Measurements from ENCODE around the gene RFX4. TPM values are rescaled to one million over a fixed set of nuclear protein-coding genes. Genes with fewer than 3 reads are reported as not detected.
"Not testable (repeated sequence)": the region's sequence is repeated elsewhere in the genome, so short reads cannot be mapped to it uniquely, and the experiment has no call there.

Gene RFX4
- total RNA-seq, 1 donor from 2014 or later, result not detected

DNA sequence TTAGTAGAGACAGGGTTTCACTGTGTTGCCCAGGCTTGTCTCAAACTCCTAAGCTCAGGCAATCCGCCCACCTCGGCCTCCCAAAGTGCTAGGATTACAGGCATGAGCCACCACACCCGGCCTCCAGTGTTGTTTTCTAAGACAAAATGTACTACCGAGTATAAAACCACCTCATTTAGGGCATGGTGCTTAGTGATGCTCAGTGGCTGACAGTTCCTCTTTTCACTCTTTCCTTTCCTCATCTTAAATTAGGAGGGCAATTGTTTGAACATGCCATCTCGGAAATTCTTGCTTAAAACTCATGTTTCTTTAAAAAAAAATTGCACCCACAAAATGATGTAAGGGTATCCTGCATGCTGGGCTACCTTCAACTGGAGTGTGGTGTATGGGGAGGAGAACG, 89.0 kb downstream of the RFX4 start:
- H3K27me3 Mint-ChIP-seq (ENCODE audit: insufficient read depth), result peaks cover 12% of the 10 kb centered on the region
- DNase-seq (ENCODE audit: low spot score), result no peak
- H3K4me1 Mint-ChIP-seq (ENCODE audit: low read depth), result no peaks in the 10 kb centered on the region
- no peaks in the 10 kb centered on the region for H3K36me3 Mint-ChIP-seq (ENCODE audit: low read depth)
- no peaks in the 10 kb centered on the region for H3K9me3 Mint-ChIP-seq
- H3K27ac Mint-ChIP-seq, result no peak overlapping the region
- intact Hi-C loops (cut with micrococcal nuclease), result no loop called here
- H3K4me3 Mint-ChIP-seq, result no peak overlapping the region

DNA sequence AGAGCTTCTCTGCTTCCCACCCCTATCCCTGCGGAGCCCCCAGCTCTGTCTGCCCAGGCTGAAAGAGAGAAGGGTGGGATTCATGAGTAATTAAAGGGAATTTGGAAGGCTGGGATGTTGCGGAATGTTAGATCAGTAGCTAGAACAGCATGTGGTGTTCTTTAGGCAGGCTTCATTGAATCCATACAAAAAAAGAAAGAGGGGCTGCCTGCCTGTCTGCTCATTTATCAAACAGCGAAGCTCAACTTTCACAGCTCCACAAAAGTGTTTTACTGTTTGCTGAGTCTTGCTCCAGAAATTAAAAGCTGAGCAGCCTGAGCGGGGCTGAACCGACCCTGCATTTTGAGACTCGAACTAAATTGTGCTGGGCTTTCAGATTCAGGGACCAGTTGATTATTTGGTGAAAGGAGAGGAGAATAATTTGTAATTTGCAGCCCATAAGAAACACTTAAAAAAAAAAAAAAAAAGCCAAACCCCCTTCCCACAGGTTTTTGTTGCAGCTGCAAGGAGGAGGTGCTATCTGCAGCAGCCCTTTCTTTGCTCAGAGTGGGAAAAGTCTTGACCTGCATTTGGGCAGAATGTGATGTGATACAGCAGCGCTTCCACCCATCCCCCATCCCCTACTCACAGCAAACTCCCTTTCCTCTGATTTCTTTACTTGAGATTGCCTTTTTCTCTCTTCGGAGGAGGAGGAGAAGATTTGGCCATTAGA, 89.7 kb downstream of the RFX4 start:
- H3K36me3 Mint-ChIP-seq (ENCODE audit: low read depth), result no peaks in the 10 kb centered on the region
- H3K4me1 Mint-ChIP-seq (ENCODE audit: low read depth), result no peaks in the 10 kb centered on the region
- peaks cover 8% of the 10 kb centered on the region for H3K27me3 Mint-ChIP-seq (ENCODE audit: insufficient read depth)
- H3K27ac Mint-ChIP-seq, result no peak overlapping the region
- intact Hi-C loops (cut with micrococcal nuclease), result no loop called here
- DNase-seq (ENCODE audit: low spot score), result no peak
- H3K9me3 Mint-ChIP-seq, result no peaks in the 10 kb centered on the region
- no peak overlapping the region for H3K4me3 Mint-ChIP-seq

DNA sequence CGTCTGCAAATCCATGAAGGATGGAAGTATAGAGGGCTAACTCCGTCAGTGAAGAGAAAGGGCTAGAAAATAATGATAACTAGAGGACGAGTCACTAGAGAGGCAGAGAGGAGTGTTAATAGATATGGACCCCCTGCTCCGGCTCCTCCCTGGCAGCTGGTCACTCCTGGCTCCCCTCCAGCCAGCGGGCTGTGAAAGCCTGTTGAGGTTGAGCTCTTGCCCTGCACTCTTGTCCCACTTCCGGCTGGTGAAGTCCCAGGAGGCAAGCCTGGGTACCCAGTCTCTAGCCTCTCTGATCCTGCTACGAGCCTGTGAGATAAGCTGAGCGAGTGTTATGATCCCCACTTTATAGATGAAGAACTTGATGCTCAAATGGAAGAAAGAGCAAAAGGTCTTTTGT, 90.3 kb downstream of the RFX4 start:
- Mint-ChIP-seq H3K36me3 (ENCODE audit: low read depth) (no peaks in the 10 kb centered on the region), H3K4me1 (ENCODE audit: low read depth) (no peaks in the 10 kb centered on the region), H3K27ac (no peak overlapping the region), H3K27me3 (ENCODE audit: insufficient read depth) (peaks cover 5% of the 10 kb centered on the region), H3K9me3 (no peaks in the 10 kb centered on the region), H3K4me3 (no peak overlapping the region)
- no peak for DNase-seq (ENCODE audit: low spot score)
- intact Hi-C loops (cut with micrococcal nuclease), result no loop called here

DNA sequence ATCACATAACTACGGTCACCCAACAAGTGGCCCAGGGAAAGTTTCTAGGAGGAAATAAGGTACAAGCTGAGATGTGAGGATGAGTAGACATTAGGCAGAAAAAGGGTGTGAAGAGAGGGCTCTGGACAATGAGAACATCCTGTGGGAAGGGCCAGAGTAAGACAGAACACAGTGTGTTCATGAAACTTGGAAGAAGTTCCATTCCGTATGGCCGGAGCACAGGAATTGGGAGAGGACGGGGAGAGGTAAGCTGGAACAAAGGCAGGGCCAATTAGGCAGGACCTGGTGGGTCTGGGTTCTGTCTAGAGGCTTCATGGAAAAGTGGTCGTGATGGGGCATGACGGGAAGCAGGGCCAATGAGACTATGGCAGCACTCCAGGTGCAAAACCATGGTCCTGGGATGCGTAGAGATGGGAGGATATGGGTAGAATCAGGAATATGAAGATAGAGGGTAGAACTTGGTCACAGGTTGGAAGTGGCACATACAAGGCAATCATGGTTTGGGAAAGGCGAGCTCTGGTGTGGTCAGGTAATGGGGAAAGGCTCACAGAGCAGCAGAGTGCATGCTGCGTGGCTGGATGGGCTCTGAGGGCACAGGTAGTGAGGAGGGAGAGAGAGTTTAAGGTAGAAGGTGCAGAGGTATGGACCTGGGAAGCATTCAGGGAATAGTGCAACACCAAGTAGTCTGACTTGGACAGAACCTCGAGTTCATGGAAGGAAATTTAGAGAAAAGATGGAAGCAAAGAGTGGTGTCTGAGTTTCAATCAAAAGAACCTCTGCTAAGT, 93.0 kb downstream of the RFX4 start:
- H3K27me3 Mint-ChIP-seq (ENCODE audit: insufficient read depth), result peaks cover 2% of the 10 kb centered on the region
- intact Hi-C loops (cut with micrococcal nuclease), result no loop called here
- H3K4me1 Mint-ChIP-seq (ENCODE audit: low read depth), result no peaks in the 10 kb centered on the region
- H3K27ac Mint-ChIP-seq, result no peak overlapping the region
- H3K9me3 Mint-ChIP-seq, result no peaks in the 10 kb centered on the region
- no peaks in the 10 kb centered on the region for H3K36me3 Mint-ChIP-seq (ENCODE audit: low read depth)
- DNase-seq (ENCODE audit: low spot score), result no peak
- no peak overlapping the region for H3K4me3 Mint-ChIP-seq

DNA sequence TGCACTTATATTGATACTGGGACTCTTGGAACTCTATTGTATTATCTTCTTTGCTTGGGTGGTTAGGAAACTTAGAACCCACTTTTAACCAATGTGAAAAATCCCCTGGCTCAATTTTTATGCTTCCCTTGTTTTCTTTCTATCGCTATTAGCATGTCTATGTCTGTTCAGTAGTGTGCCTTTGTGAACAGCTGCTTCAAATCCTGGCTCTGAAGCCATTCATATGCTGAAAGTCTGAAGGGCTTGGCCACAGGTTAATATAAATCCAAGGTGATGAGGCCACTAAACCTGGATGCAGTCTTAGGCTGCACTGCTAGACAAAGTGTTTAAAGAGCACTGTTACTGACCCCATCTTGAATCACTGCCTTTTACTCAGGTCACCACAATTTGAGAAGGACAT, 96.8 kb downstream of the RFX4 start:
- Mint-ChIP-seq H3K27ac (no peak overlapping the region), H3K4me1 (ENCODE audit: low read depth) (no peaks in the 10 kb centered on the region), H3K9me3 (no peaks in the 10 kb centered on the region), H3K36me3 (ENCODE audit: low read depth) (no peaks in the 10 kb centered on the region), H3K27me3 (ENCODE audit: insufficient read depth) (no peaks in the 10 kb centered on the region), H3K4me3 (no peak overlapping the region)
- intact Hi-C loops (cut with micrococcal nuclease), result no loop called here
- no peak for DNase-seq (ENCODE audit: low spot score)

DNA sequence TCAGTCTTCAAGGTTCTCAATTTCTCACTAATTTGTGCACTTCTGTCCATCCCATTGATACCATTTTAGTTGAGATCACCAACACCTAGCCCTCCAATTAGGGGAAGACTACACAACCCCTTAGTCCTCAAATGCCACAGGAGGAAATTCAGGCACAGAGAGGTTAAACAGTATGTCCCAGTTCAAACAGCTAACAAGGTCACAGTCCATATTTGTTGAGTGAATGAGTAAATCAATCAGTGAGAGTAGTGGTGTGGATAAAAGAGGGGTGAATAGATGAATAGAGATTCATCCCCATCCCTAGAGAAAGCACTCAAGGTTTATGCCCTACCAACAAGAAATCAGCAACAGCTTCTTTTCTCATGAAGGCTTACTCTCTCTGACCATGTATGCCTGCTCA, 97.5 kb downstream of the RFX4 start:
- Mint-ChIP-seq H3K27me3 (ENCODE audit: insufficient read depth) (no peaks in the 10 kb centered on the region), H3K9me3 (no peaks in the 10 kb centered on the region), H3K36me3 (ENCODE audit: low read depth) (no peaks in the 10 kb centered on the region), H3K27ac (no peak overlapping the region), H3K4me1 (ENCODE audit: low read depth) (no peaks in the 10 kb centered on the region), H3K4me3 (no peak overlapping the region)
- no peak for DNase-seq (ENCODE audit: low spot score)
- intact Hi-C loops (cut with micrococcal nuclease), result no loop called here

DNA sequence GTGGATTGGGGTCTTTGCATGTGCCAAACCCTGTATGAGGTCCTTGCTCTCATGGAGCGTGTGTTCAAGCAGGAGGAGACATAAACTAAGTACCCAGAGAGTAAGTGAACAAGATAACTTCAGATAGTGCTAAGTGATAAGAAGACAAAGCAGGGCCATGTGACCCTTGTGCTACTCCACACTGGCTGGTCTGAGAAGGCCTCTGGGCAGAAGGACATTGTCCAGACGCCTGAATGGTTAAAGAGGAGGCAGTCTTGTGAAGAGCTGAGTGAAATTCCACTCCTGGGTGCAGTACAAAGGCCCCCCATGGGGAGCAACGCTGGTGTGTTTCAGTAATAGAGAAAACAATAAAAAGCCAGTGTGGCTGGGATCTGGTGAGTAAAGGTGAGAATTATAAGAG, 98.4 kb downstream of the RFX4 start:
- H3K4me1 Mint-ChIP-seq (ENCODE audit: low read depth), result no peaks in the 10 kb centered on the region
- DNase-seq (ENCODE audit: low spot score), result no peak
- no peaks in the 10 kb centered on the region for H3K27me3 Mint-ChIP-seq (ENCODE audit: insufficient read depth)
- no peaks in the 10 kb centered on the region for H3K9me3 Mint-ChIP-seq
- H3K4me3 Mint-ChIP-seq, result no peak overlapping the region
- no peaks in the 10 kb centered on the region for H3K36me3 Mint-ChIP-seq (ENCODE audit: low read depth)
- H3K27ac Mint-ChIP-seq, result no peak overlapping the region
- intact Hi-C loops (cut with micrococcal nuclease), result no loop called here

DNA sequence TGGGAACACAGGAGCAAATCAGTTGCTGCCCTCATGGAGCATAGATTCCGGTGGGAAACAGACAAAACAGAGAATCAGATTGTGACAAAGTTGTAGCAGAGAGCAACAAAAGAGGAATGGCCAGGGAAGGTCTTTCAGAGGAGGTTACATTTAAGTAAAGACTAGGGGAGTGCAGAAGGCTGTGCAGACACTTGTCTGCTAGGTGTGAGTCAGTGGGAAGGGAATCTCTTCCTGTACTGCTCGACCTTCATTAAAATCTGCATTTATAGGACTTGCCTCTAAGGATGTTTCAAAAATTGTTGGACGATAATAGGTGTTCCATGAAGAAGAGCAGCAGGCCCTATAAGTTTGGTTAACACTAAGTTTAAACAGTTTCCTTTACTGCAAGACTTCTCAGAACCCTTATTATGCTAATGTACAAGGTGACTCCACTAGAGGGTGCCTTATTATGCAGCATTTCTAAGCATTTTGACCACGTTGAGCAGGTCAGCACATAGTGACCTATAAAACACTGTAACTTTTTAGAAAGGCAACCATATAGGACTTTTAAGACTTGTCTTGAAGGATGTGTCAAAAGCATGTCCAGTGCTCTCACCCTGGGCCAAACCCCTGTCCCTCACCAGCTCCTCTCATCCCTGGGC, 99.9 kb downstream of the RFX4 start:
- Mint-ChIP-seq H3K9me3 (no peaks in the 10 kb centered on the region), H3K36me3 (ENCODE audit: low read depth) (no peaks in the 10 kb centered on the region), H3K27me3 (ENCODE audit: insufficient read depth) (no peaks in the 10 kb centered on the region), H3K4me3 (no peak overlapping the region), H3K4me1 (ENCODE audit: low read depth) (no peaks in the 10 kb centered on the region), H3K27ac (no peak overlapping the region)
- intact Hi-C loops (cut with micrococcal nuclease), result loop anchor here (1.0 to 2.0 kb wide), 2 partner anchors 159 to 238 kb away; no protein-coding TSS in a partner anchor
- DNase-seq (ENCODE audit: low spot score), result no peak

DNA sequence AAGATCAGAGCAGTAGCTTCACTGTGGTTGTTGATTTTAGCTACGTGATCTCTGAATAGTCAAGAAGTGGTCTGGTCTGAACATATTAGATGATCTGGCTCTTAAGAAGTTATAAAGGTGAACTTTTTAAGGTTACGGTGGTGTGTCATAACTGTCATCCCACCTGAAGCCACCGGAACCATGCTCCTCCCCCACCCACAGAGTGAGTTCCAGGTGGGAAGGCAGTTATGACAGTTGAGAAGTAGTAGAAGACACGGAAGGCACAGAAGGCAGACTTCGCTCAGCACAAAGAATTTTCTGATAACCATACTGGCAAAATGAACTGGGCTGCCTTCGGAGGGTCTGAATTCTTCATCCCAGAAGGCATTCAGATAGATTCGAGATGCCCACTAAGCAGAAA, 101.7 kb downstream of the RFX4 start:
- H3K9me3 Mint-ChIP-seq, result no peaks in the 10 kb centered on the region
- no peak for DNase-seq (ENCODE audit: low spot score)
- no peaks in the 10 kb centered on the region for H3K4me1 Mint-ChIP-seq (ENCODE audit: low read depth)
- no peak overlapping the region for H3K27ac Mint-ChIP-seq
- H3K4me3 Mint-ChIP-seq, result no peak overlapping the region
- intact Hi-C loops (cut with micrococcal nuclease), result no loop called here
- peaks cover 6% of the 10 kb centered on the region for H3K27me3 Mint-ChIP-seq (ENCODE audit: insufficient read depth)
- no peaks in the 10 kb centered on the region for H3K36me3 Mint-ChIP-seq (ENCODE audit: low read depth)

DNA sequence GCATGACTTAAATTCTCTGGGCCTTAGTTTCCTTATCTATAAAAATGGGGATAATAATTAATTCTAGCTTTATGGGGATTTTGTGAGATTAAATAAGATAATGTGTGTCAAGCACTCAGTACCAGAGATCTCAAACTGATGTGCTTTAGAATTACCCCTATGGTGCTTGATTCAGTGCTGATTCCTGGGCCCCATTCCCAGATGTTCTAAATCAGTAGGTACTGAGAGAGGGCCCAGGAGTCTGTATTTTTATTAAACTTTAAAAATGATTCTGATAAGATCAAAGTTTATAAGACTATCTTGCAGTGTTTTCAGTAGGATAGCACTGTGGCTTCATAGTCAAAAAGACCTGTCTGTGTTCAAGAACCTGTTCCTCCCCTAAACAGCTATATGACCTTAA, 102.6 kb downstream of the RFX4 start:
- Mint-ChIP-seq H3K4me3 (no peak overlapping the region), H3K4me1 (ENCODE audit: low read depth) (no peaks in the 10 kb centered on the region), H3K27me3 (ENCODE audit: insufficient read depth) (peaks cover 6% of the 10 kb centered on the region), H3K9me3 (no peaks in the 10 kb centered on the region), H3K36me3 (ENCODE audit: low read depth) (no peaks in the 10 kb centered on the region), H3K27ac (no peak overlapping the region)
- DNase-seq (ENCODE audit: low spot score), result no peak
- intact Hi-C loops (cut with micrococcal nuclease), result no loop called here

DNA sequence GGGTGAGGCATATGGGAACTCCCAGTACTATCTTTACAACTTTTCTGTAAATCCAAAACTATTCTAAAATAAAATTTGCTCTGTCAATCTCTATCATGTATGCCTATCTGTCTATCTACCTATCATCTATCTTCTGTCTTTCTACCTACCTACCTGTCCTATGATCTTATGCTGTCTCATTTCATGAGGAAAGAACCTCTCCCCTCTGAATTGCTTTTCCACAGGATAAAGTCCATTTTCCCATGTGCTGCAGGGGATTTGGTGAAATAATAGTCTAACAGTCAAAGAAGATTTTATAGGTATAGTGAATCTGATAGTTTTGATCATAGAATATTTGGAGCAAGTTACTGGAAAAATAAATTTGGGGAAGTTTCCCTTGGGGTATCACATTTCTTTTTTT, 104.9 kb downstream of the RFX4 start:
- H3K4me3 Mint-ChIP-seq, result no peak overlapping the region
- H3K36me3 Mint-ChIP-seq (ENCODE audit: low read depth), result no peaks in the 10 kb centered on the region
- H3K4me1 Mint-ChIP-seq (ENCODE audit: low read depth), result no peaks in the 10 kb centered on the region
- H3K27me3 Mint-ChIP-seq (ENCODE audit: insufficient read depth), result peaks cover 9% of the 10 kb centered on the region
- no peak for DNase-seq (ENCODE audit: low spot score)
- H3K27ac Mint-ChIP-seq, result no peak overlapping the region
- intact Hi-C loops (cut with micrococcal nuclease), result no loop called here
- H3K9me3 Mint-ChIP-seq, result no peaks in the 10 kb centered on the region

DNA sequence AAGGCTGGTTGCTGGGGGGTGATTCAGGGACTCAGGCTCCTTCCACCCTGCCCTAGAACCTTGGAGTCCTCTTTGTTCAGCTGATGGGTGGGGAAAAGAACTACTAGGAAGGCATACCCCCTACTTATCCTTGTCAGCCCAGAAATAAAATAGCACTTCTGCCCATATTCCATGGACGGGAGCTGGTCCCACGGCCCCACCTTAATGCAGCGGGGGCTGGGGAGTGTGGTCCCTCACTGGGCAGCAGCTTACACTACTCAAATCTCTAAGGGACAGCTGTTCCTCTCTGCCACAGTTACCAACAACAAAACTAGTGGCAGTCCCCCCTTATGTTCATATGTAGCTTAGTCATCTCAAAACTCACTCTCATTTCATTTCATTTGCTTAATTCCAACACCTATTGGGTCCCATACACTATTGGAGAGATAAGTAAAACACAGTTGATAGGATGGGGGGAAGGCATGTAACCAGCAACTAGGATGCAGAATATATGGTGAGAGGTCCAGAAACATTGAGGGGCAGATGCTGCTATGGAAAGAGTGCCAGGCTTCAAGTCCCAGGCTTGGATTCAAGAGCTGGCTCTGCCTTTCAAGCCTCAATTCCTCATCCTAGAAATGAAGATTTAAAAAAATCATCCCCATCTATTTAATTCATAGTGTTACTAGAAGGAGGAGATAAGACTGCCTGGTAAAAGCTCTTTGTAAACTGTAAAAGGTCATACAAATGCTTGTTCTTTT, 107.9 kb downstream of the RFX4 start:
- Mint-ChIP-seq H3K36me3 (ENCODE audit: low read depth) (no peaks in the 10 kb centered on the region), H3K4me3 (no peak overlapping the region), H3K27ac (no peak overlapping the region), H3K4me1 (ENCODE audit: low read depth) (no peaks in the 10 kb centered on the region), H3K9me3 (no peaks in the 10 kb centered on the region), H3K27me3 (ENCODE audit: insufficient read depth) (peaks cover 11% of the 10 kb centered on the region)
- intact Hi-C loops (cut with micrococcal nuclease), result no loop called here
- no peak for DNase-seq (ENCODE audit: low spot score)

DNA sequence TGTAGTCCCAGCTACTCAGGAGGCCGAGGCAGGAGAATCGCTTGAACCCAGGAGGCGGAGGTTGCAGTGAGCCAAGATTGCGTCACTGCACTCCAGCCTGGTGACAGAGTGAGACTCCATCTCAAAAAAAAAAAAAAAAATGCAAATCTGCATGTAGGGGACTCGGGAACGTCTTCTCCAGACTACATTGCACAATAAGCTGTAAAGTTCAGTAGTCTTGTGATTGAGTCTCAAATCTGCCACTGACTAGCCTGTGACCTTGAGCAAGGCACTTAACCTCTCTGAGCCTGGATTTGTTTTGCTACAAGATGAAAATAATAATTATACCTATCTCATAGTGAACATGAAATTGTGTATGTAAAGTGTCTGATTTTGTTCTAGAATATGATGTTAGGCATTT, 109.2 kb downstream of the RFX4 start:
- H3K27ac Mint-ChIP-seq; intact Hi-C loops (cut with micrococcal nuclease); H3K36me3 Mint-ChIP-seq (ENCODE audit: low read depth); DNase-seq (ENCODE audit: low spot score); H3K4me1 Mint-ChIP-seq (ENCODE audit: low read depth); H3K4me3 Mint-ChIP-seq; H3K9me3 Mint-ChIP-seq: not testable (repeated sequence)
- H3K27me3 Mint-ChIP-seq (ENCODE audit: insufficient read depth), result peaks cover 11% of the 10 kb centered on the region

All from activated T-helper 1 cell treated with anti-CD3 and anti-CD28 coated beads, Interleukin-12 subunit alpha, Interleukin-12 subunit beta, Interleukin-2, Interleukin-4 antibody, amounts not matched to agents 30 ng/mL and 10 ng/mL and 1 ng/mL, durations not matched to agents 14 hours and 24 hours and 36 hours (primary cell).